Activated CD8-positive, alpha-beta memory T cell treated with anti-CD3 and anti-CD28 coated beads for 48 hours (primary cell): ENCODE results near the gene PIK3R6.

ENCODE experiments used
- DNase-seq, 3 experiments: peaks; one replicate each; pipeline ENCODE4 v3.0.0-alpha.2; 2020; ENCODE audit warnings: low read depth in 2 of 3, low spot score in 2 of 3

The PIK3R6 gene, protein sequence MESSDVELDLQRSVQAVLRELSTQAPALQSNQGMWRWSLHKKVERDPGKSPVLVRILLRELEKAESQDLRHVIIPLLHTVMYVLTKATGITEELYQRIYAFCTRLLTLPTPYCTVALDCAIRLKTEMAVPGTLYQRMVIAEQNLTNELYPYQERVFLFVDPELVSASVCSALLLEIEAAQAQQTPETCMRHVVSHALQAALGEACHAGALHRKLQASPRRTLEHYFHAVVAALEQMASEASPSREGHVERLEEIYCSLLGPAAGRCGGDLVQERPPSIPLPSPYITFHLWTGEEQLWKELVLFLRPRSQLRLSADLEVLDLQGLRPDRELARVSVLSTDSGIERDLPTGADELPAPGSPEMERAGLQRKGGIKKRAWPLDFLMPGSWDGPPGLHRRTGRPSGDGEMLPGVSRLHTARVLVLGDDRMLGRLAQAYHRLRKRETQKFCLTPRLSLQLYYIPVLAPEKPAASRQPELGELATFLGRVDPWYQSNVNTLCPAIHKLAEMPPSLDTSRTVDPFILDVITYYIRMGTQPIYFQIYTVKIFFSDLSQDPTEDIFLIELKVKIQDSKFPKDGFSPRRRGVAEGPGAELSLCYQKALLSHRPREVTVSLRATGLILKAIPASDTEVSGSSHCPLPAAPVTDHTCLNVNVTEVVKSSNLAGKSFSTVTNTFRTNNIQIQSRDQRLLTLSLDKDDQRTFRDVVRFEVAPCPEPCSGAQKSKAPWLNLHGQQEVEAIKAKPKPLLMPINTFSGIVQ

DNA sequence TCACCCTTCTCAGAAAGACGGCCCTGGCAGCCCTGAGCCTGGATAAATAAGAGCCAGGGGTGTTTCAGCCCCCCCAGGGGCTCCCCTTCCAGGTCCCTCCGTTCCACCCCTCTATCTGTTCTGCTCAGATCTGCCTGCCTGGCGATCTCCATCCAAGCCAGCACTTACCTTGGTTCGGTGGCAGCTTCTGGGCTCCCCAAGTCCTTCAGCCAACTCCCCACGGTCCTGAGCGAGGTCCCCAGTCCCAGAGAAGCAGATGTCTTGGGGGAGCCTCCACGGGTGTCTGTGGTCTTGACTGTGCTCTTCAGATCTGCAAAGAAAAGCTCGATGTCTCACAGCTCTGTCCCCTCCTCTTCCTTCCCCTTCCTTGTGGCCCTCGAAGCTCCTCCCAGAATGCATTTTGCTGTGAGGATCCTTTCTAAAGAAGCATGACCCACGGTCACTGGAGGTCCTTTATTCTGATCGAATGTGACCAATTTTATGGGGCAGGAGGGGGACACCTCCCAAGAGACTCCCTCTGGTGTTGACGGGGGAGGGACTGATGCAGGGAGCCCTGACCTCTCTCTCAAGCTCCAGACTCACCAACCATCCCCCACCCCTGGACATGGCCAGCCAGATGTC is at the start of gene PIK3R6:
PIK3R6 (minus strand) TSS at position 314 of the 621 bp plus-strand sequence. CDS start 17,880 bp downstream, outside the sequence.
- DNase-seq: no peak

DNA sequence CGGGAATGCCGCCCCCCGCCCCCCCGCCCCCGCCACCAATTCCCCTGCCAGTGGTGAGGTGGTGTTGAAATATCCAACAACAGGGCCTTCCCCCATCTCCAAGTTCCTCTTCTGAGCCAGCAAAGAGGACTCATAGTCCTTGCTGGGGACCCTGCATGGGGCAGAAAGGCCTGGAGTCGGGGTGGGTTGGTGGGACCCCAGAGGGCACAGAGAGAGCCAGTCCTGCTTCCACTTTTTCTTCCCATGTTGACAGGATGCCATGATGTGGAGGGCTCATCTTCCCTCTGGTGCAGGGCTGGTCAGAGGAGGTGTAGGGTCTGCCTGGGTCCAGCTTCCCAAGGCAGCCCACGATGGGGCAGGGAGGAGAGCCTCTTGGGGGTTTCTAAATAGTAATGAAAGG is 49.0 kb upstream of the PIK3R6 start:
- DNase-seq: no peak

DNA sequence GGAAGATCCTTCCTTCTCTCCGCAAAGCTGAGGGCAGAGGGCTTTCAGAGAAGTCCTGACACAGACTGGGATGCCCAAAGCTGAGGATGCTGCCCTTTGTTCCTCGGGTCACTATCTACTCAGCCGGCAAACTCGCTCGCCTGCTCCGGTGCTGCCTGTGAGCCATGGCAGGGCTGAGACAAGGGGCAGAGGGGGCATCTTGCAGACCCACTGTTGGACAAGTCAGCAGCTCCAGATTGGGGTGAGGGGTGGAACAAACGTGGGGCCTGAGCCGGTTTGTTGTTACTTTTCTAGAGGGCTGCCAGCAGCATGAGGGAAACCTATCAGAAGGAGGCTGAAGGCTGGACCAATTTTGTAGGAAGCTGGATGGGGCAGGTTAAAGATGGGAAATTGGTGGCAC is 47.1 kb upstream of the PIK3R6 start:
- DNase-seq: no peak

DNA sequence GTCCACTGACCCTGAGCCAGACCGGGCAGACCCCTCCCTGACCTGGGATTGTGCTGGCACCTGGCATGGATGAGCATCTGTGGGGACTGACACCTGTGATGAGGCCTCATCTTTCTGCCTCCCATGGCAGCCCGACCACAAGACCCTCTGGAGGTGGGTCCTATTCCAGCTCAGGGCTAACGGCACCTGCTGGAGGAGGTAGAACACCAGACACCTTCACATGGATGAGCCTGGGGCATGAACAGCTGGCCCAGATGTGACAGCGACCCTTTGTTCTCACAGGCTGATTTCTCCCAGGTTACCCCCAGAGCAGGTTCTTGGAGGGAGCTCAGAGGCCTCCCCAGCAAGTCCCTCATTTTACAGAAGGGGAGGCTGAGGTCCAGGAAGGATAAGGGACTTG is 46.4 kb upstream of the PIK3R6 start:
- DNase-seq: no peak

DNA sequence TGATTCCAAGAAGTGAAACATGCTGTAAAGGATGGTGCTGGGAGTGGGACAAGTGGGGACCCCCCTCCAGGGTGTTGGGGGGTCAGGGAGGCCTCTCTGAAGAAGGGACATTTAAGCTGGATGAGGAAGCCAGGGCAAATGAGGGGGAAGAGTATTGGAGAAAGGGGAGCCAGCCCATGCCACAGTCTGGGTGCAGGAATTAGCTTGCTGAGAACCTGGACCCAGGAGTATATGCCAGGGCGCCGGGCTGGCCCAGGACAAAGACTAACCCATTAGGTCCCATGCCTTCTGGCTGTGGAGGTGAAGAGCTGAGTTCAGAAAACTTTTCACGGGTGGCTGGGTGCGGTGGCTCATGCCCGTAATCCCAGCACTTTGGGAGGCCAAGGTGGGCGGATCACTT is 45.6 kb upstream of the PIK3R6 start:
- DNase-seq: no peak

DNA sequence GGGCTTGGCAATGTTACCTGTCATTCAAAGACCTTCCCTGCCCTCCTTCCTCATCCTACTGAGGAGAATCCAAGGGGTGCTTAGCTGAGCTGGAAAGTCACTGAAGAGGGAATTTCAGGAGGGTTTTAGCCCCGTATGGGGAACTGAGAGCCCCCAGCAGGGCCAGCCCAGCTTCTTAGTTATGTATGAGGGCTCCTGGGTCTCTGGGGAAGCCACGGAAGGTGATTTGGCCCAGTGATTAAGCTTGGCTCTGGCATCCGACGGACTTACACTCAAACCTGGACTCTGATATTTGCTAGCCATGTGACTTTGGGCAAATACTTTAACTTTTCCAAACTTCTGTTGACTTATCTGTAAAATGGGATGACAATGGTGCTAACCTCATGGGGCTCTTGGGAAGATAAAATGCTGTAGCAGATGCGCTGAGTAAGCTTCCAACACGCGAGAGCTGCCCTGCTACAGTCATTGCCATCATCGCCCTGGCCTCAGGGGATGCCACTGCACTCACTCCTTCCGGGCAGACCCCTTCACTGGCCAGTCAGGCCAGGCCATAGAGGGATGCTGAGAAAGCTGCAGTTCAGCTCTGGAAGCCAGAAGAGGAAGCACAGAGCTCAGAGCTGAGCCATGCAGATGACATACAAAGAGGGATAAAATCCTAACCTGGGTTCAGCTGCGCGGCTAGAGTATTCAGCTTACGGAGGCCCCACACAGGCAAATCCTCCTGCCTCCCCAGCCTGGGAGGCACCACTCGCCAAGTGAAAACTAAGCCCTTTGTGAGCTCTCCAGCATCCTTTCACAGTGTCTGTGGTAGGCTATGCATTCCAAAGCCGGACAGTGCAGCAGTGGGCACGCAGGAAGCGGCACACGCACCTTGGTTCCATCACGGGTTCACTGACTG is 44.9 kb upstream of the PIK3R6 start:
- no peak for DNase-seq

DNA sequence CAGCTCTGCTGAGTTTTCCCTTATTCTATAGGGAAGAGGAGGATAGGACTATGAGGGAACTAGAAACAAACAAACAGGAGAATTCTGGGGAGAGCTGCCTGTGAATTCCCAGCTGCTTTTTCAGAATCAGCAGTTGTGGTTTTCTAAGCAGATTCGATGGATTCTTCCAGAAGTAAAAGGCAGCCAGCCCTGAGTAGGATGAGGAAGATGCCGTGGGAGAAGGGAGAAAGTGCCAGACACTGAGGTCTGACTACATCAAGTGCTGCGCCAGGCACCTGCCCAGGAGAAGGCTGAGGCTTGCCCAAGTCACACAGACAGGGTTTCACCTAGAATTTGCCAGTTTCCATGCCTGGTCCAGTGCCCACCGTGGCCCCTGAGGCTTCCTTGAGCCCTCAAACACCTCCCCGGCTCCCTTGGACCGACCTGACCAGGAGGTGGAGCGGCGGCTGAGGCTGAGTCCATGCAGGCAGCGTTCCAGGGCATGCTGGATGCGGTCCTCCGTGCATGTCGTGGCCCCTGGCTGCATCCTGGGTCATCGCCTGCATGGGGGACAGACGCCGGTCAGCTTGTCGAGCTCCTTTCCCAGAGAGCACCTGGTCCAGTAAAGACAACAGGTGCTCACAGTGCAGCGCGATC is 43.6 kb upstream of the PIK3R6 start:
- DNase-seq: no peak

DNA sequence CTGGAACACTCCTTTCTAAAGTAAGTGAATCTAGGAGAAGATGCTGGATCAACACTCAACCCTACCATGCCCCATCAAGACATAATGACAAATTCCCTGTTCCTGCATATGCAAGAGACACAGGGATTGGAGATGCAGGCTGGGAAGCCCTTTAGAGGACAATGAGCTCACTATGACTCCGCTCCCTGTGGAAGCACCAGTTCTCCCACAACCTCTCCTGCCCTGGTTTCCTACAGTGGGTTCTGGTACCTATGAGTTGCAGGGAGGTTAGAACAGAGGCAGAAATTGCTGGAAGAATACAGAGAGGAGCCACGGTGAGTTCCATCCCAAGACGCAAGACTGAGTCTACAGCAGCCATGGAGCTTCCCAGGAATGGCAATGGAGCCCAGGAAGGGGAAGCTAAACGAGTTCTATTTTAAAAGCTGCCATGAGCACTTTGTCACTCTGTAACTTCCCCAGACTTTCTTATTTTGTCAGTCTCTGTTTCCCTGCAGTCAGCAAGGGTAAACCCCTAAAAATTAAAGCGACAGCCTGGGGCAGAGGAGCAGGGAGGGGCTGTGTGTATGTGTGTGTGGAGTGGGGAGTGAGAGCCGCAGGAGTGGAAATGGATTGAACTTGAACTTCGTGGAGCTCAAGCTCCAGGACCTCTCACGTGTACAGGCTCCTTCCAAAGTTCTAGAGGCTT is 42.3 kb upstream of the PIK3R6 start:
- DNase-seq: no peak

DNA sequence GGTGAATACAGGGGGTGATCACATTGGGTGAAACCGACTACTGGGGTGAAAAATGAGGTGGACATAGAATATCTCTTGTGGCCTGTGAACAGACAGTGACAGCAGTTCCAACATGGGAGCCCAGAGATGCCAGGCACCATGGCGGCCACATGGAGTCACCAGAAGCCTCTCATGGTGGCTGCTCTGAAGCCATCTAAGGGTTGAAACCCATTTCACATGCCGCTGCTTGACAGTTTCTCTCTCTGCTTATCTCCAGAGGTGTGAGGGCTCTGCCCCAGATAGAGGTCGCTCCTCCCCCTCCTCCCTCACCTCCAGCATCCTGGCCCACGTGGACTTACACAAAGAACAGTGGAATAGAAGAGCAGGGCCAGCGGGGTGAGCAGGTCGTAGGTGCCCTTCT is 37.9 kb upstream of the PIK3R6 start:
- no peak for DNase-seq

DNA sequence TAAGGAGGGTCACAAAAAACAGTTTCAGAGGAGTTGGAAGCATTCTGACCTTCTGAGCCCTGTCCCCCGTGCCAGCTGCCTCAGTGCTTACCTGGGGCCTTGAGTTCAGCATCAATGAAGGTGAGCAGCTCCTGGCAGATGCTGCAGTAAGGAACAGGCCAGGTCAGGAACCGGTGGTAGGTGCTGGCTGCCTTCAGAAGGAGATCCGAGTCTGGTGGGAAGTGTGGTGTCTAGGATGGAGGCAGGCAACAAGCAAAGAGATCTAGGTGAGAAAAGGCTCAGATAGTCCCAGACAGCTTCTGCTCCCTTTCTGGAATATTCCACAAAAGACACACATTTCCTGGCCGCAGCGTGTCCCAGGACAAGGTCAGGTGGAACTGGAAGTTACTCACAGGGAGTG is 37.2 kb upstream of the PIK3R6 start:
- DNase-seq: no peak

DNA sequence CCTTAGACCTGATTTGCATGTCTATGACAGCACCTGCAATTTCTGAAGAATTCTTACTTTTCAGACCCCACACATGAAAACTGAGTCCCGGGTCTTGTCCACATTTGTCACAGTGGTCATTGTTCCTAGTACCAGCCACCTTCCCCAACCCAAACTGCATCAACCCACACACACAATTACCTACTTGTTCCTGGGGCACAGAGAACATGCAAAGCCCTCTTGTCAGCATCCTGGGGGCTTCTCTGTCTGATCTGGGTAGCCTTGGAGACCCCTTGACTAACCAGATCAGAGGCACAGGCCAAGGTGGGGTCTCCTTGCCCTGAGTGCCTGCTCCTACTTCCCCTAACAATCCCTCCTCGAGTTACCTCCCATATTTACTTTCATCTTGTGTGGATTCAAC is 36.7 kb upstream of the PIK3R6 start:
- DNase-seq: no peak

DNA sequence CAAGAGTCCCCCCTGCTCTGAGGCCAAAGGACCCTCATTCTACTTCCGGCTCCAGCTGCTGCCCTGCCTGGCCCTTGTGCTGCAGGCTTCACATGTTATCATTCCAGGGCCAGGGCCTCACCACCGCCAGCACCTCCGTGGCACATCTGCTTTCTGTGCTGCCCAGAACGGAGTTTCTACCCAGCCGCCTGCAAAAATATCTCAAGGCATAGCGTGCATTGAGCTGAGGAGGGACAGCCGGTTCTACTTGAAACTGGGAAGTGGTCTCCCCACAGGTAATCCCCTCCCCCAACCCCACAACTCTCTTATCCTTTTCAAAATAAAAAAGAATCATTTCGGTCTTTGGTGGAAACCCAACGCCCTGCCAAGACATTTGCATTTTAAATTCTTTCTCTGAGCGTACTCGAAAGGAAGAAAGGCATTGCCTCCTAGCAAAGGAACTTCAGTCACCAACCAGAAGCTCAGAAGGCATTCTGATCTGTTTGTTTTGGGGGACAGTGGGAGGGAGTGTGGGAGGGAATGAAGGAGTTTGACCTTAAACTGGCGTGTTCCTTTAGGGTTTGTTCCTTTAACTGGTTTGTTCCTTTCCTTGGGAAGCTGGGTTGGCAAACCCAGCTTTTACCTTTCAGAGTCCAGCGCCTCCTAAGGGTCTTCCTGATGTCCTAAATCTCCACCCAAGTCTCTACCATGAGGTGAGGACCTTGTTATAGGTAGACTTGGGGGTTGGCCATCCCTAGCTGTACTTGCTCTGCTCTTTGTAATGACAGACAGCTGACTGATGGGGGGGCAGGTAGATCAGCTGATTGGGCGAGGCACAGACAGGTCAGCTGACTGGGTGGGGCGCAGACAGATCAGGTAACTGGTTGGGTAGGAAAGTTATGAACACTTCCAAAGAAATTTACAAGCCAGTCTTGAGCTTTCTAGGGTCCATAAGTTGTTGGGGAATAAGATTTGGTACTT is 33.4 kb upstream of the PIK3R6 start:
- DNase-seq: no peak

DNA sequence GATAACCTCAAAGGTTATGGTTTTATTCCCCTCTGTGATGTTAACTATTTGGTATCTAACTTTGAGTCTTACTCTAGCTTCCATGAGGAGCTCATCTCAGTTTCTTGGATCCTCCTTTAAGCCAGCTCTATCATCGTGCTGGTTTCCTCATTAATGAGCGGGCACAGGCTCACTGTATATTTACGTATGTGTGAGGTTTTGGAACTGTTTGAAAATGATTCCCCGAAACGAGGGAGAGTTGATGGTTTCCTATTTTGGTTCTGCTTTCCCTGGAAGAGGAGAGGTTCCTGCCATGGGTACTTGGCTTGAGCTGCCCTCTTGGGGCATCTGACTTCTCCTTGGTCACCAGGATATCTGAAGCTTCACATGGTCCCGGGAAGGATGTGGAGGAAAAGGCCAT is 32.7 kb upstream of the PIK3R6 start:
- no peak for DNase-seq

DNA sequence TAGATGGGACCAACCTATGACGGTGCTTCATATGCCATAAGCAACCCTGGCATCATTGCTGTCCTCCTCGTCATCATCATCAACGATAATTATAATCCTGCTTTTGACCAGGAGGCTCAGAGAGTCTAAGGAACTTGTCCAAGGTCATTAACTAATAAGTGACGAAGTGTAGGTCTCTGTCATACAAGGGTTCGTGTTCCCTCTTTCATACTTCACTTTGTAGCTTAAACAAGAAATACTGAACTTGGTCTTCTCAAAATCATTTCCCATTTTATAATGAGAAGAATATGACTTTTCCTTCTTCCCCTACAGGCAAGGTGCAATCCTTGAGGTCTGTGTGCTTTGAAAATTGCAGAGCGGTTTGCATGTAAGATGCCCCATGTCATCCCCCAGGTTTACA is 31.2 kb upstream of the PIK3R6 start:
- no peak for DNase-seq

DNA sequence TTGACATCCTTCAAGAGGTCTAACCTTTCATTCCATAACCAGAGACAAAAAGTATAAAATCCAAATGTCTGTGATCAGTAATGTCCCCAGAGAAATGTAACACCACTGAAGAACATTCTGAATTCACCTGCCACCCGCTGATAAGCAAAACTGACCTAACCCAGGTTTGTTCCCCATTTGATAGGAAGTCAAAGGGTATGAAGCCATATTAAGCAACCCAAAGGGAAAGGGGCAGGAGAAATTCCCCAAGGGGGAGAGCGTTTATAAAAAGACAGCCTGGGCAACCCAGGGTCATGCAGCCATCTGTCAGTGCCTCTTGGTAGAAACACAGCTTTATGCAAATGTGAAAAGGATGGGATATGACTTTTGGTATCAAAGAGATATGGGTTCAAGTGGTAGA is 30.7 kb upstream of the PIK3R6 start:
- no peak for DNase-seq

DNA sequence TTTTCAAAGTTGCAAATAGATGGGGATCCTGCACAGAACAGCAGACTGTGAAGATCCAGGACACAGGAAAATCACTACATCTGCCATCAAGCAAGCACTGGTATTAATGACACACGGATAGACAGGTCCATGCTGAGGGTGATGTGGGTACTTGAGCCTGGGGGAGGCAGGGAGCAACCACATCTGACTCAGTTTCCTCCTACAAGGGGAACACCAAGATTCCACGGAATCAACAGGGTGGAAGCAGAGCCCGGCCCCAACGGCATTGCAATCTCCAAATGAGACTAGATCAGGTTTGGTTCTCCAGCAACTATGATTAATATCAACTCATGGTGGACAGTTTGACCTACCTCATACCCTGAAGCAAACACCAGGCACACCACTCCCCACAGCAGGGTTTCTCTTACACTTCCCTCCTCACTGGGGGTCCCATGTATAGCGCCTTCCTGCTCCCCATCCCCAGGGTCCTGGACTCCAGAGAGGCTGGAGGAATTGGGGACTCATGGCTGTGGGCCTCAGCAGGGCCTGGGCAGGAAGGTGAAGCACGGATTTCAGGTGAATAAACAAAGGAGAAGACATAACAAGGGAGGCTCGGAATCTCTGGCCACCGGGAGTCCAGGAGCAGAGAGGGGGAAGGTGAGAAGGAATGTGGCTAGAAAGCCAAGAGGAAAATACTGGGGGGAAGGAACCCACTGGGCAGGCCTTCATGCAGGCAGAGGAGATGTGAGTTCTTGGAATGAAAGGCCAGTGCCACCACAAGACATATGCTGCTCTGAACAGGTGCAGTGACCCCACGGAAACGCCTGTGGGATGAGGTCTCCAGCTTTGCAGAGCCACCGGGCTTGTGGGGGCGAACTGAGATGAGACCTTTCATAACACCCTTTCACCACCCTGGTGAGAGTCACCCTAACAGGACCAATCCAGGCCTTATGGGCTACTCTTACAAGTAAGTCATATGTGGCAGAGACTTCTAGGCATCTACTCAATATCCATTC is 29.5 kb upstream of the PIK3R6 start:
- no peak for DNase-seq

DNA sequence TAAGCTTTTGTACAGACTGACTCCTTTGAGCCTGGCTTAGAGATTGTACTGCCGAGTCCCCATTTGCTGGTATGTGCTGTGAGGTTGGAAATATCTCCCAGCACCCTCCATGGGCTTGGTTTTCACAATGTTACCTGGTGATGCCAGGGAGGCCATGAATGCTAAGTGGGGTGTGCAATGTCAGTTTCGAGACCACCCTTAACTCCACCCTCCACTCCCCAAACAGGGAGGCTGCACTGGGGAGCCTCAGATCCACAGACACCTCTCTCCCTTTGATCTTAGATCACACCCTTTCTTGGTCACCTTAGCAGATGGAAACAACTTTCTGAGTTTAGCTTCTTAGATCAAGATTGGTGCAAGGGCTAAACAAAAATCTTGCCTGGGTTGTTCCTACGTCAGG is 28.6 kb upstream of the PIK3R6 start:
- DNase-seq: no peak
